Measurements from ENCODE around the gene STX3.
"Not testable (repeated sequence)": the region's sequence is repeated elsewhere in the genome, so short reads cannot be mapped to it uniquely, and the experiment has no call there.

GRCh38 chr11:59784441-59784840 is 29.3 kb downstream of the STX3 start:
- TF ChIP-seq CTCF, EZH2, EZH2phosphoT487 (IDR thresholded peaks at IDR 0.05): not testable (repeated sequence)

Data from neural progenitor cell (in vitro differentiated cells).